Activated CD8-positive, alpha-beta memory T cell treated with anti-CD3 and anti-CD28 coated beads, Interleukin-2, amount 10 ng/mL, durations not matched to agents 7 days and 5 days (primary cell): ENCODE data around the gene RAB8B. TPM values are rescaled to one million over a fixed set of nuclear protein-coding genes. Genes with fewer than 3 reads are reported as not detected.
A peak's percentile ranks its signal among the peaks of the same experiment; 100 is the strongest.

ENCODE experiments used
- ATAC-seq: fragments of 150-1000 bp; cut with Tn5 transposase; one replicate; pipeline ENCODE4 v1.10.0; 2021; ENCODE audit warnings: moderate library complexity
- CTCF ChIA-PET: fragments of 350-600 bp; sonication (Branson Sonifier 250); formaldehyde crosslinking; loops from one replicate; lab custom pipeline; 2021; ENCODE audit warnings: antibody characterized with exemption; lab: Charles Lee
- DNase-seq: peaks from one replicate; pipeline ENCODE4 v3.0.0-alpha.2; 2020
- H3K27ac Mint-ChIP-seq: one replicate; pipeline ENCODE4 v1.8.0; 2021; ENCODE audit warnings: mild to moderate bottlenecking, mixed read lengths
- H3K27me3 Mint-ChIP-seq: one replicate; pipeline ENCODE4 v1.8.0; 2021; ENCODE audit warnings: mixed read lengths
- H3K36me3 Mint-ChIP-seq: one replicate; pipeline ENCODE4 v1.8.0; 2021; ENCODE audit warnings: mild to moderate bottlenecking, mixed read lengths
- H3K4me1 Mint-ChIP-seq: one replicate; pipeline ENCODE4 v1.8.0; 2021; ENCODE audit warnings: mixed read lengths
- H3K4me3 Mint-ChIP-seq: one replicate; pipeline ENCODE4 v1.8.0; 2021; ENCODE audit warnings: mild to moderate bottlenecking, moderate library complexity, mixed read lengths
- H3K9me3 Mint-ChIP-seq: one replicate; pipeline ENCODE4 v1.8.0; 2022; ENCODE audit warnings: low read depth, mixed read lengths
- total RNA-seq, 2 experiments: library from RNA; stranded (reverse); gene quantifications; one replicate each; pipeline ENCODE4 v1.2.3, GENCODE V29; 2021

Gene RAB8B
- total RNA-seq, 2 experiments from 2014 or later = 94.8 to 128 TPM

- CTCF ChIA-PET = interaction anchor here (0.5 kb wide), 1 partner anchor 10 kb away, joined by 3 read pairs; no protein-coding TSS in a partner anchor
- Mint-ChIP-seq H3K36me3 (peaks cover 52% of the 10 kb centered on the region), H3K9me3 (no peaks in the 10 kb centered on the region)
Observed at GRCh38 chr15:63254991-63255390, 65.6 kb downstream of the RAB8B start.

GRCh38 chr15:63255489-63255990 lies 66.1 kb downstream of the RAB8B start:
- no peak overlapping the region for H3K27ac Mint-ChIP-seq
- no peak for ATAC-seq
- CTCF ChIA-PET = no interaction called here

More at GRCh38 chr15:63254991-63255390, 65.6 kb downstream of the RAB8B start:
- Mint-ChIP-seq H3K27ac (no peak overlapping the region), H3K4me3 (no peak overlapping the region), H3K27me3 (no peaks in the 10 kb centered on the region), H3K4me1 (peaks cover 6% of the 10 kb centered on the region)
- ATAC-seq (no peak), DNase-seq (no peak)

GRCh38 chr15:63256433-63257274 lies 67.2 kb downstream of the RAB8B start:
- no peak overlapping the region for H3K27ac Mint-ChIP-seq
- CTCF ChIA-PET = interaction anchor here (0.6 kb wide), 1 partner anchor 1429 kb away, joined by 3 read pairs; no protein-coding TSS in a partner anchor
- no peak overlapping the region for H3K4me3 Mint-ChIP-seq
- no peaks in the 10 kb centered on the region for H3K27me3 Mint-ChIP-seq
- H3K4me1 Mint-ChIP-seq = peaks cover 4% of the 10 kb centered on the region
- ATAC-seq (no peak), DNase-seq (no peak)
- H3K9me3 Mint-ChIP-seq = no peaks in the 10 kb centered on the region
- peaks cover 49% of the 10 kb centered on the region for H3K36me3 Mint-ChIP-seq

More at GRCh38 chr15:63255489-63255990, 66.1 kb downstream of the RAB8B start:
- no peaks in the 10 kb centered on the region for H3K9me3 Mint-ChIP-seq
- peaks cover 50% of the 10 kb centered on the region for H3K36me3 Mint-ChIP-seq
- no peak overlapping the region for H3K4me3 Mint-ChIP-seq
- DNase-seq = no peak
- no peaks in the 10 kb centered on the region for H3K27me3 Mint-ChIP-seq
- peaks cover 5% of the 10 kb centered on the region for H3K4me1 Mint-ChIP-seq

DNA sequence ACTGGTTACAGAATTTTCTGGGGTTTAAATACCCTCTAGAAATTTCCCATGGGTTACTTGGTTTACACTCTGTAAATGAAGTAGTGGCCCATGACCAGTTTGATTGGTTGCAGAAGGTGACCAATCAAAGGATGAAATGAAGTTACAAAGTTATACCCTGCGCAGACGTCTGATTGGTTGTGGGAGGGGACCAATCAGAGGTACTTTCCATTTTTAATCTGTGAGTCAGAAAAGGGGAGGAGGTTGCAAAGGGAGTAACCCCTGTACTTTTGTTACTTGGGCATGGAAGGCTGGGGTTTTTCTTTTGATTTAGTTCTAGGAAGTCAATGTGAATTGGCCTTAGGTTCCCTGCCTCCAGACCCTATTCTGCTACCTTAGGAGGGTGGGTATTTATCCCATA lies 69.3 kb downstream of the RAB8B start:
- H3K27ac Mint-ChIP-seq = no peak overlapping the region
- CTCF ChIA-PET = no interaction called here
- peaks cover 50% of the 10 kb centered on the region for H3K36me3 Mint-ChIP-seq
- no peaks in the 10 kb centered on the region for H3K9me3 Mint-ChIP-seq
- no peaks in the 10 kb centered on the region for H3K27me3 Mint-ChIP-seq
- H3K4me3 Mint-ChIP-seq = no peak overlapping the region
- ATAC-seq = no peak
- no peak for DNase-seq
- peaks cover 4% of the 10 kb centered on the region for H3K4me1 Mint-ChIP-seq

GRCh38 chr15:63260791-63261190 lies 71.4 kb downstream of the RAB8B start:
- DNase-seq (no peak), ATAC-seq (no peak)
- CTCF ChIA-PET = interaction anchor here (1.2 kb wide), 1 partner anchor 95 kb away, joined by 3 read pairs; no protein-coding TSS in a partner anchor
- peaks cover 48% of the 10 kb centered on the region for H3K36me3 Mint-ChIP-seq
- H3K27me3 Mint-ChIP-seq = no peaks in the 10 kb centered on the region
- H3K4me1 Mint-ChIP-seq = peaks cover 2% of the 10 kb centered on the region
- H3K27ac Mint-ChIP-seq = no peak overlapping the region
- no peak overlapping the region for H3K4me3 Mint-ChIP-seq
- H3K9me3 Mint-ChIP-seq = no peaks in the 10 kb centered on the region

DNA sequence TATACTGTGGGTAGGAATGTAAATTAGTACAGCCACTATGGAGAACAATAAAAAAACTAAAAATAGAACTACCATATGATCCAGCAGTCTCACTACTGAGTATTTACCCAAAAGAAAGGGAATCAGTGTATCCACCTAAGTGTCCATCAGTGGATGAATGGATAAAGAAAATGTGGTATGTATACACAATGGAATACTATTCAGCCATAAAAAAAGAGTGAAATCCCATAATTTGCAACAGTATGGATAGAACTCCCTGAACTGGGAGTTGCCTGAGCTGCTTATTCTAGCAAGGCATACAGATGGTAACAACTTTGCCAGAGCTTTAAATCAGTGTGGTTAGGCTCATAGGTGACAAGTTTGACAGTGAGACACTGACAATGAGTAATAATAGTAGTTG lies 71.9 kb downstream of the RAB8B start:
- H3K4me3 Mint-ChIP-seq = no peak overlapping the region
- DNase-seq (no peak), ATAC-seq (no peak)
- peaks cover 2% of the 10 kb centered on the region for H3K4me1 Mint-ChIP-seq
- no peaks in the 10 kb centered on the region for H3K27me3 Mint-ChIP-seq
- peaks cover 47% of the 10 kb centered on the region for H3K36me3 Mint-ChIP-seq
- H3K27ac Mint-ChIP-seq = no peak overlapping the region
- no peaks in the 10 kb centered on the region for H3K9me3 Mint-ChIP-seq
- CTCF ChIA-PET = interaction anchor here (1.2 kb wide), 2 partner anchors 95 kb away, joined by 3 to 4 read pairs; no protein-coding TSS in a partner anchor

- CTCF ChIA-PET = no interaction called here
- H3K36me3 Mint-ChIP-seq = peaks cover 41% of the 10 kb centered on the region
Observed at GRCh38 chr15:63263519-63263918, 74.1 kb downstream of the RAB8B start.

DNA sequence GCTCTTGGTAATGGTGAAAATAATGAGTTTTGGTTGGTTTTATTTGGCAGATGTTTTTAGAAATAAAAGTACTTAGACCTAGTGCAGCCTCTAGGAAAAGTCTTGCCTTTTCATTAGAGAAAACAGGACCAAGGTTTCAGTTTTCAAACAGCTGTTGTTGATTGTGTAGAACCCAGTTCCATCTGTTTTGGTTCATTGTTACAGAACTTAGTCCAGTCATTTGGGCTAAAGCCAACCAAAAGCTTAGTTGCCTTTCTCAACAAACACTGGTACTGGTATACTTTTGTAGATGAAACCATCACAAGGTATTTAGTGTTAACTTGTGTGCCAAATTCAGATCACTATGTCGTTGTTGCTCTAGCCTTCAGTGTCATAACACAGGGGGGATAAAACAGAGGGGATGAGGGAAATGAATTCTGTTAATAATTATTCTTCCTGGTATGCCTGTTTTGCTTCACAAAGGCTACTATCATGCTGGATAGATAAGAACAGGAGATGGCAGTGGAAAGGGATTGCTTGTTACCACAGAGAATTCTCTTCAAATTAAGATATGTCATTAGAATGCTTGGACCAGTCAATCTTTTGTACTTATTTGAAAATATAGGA lies 75.4 kb downstream of the RAB8B start:
- Mint-ChIP-seq H3K36me3 (peaks cover 38% of the 10 kb centered on the region), H3K27ac (no peak overlapping the region), H3K9me3 (no peaks in the 10 kb centered on the region), H3K4me3 (no peak overlapping the region), H3K27me3 (no peaks in the 10 kb centered on the region), H3K4me1 (peaks cover 4% of the 10 kb centered on the region)
- DNase-seq = no peak
- CTCF ChIA-PET = interaction anchor here (0.6 to 1.7 kb wide), 4 partner anchors 77 to 202 kb away, joined by 3 to 4 read pairs (median 3); no protein-coding TSS in a partner anchor
- no peak for ATAC-seq

More at GRCh38 chr15:63263519-63263918, 74.1 kb downstream of the RAB8B start:
- no peaks in the 10 kb centered on the region for H3K9me3 Mint-ChIP-seq
- no peak overlapping the region for H3K4me3 Mint-ChIP-seq
- H3K27me3 Mint-ChIP-seq = no peaks in the 10 kb centered on the region
- ATAC-seq (no peak), DNase-seq (no peak)
- H3K27ac Mint-ChIP-seq = no peak overlapping the region
- no peaks in the 10 kb centered on the region for H3K4me1 Mint-ChIP-seq

- no peak overlapping the region for H3K4me3 Mint-ChIP-seq
- DNase-seq (no peak), ATAC-seq (no peak)
- CTCF ChIA-PET = interaction anchor here (0.5 to 1.3 kb wide), 4 partner anchors 89 to 294 kb away, joined by 3 to 4 read pairs (median 3); no protein-coding TSS in a partner anchor
- H3K27me3 Mint-ChIP-seq = no peaks in the 10 kb centered on the region
- peak overlapping the region; percentile 70 for H3K27ac Mint-ChIP-seq
- H3K9me3 Mint-ChIP-seq = no peaks in the 10 kb centered on the region
- peaks cover 37% of the 10 kb centered on the region for H3K4me1 Mint-ChIP-seq
- peaks cover 17% of the 10 kb centered on the region for H3K36me3 Mint-ChIP-seq
Observed at GRCh38 chr15:63274427-63274826, 85.0 kb downstream of the RAB8B start.

DNA sequence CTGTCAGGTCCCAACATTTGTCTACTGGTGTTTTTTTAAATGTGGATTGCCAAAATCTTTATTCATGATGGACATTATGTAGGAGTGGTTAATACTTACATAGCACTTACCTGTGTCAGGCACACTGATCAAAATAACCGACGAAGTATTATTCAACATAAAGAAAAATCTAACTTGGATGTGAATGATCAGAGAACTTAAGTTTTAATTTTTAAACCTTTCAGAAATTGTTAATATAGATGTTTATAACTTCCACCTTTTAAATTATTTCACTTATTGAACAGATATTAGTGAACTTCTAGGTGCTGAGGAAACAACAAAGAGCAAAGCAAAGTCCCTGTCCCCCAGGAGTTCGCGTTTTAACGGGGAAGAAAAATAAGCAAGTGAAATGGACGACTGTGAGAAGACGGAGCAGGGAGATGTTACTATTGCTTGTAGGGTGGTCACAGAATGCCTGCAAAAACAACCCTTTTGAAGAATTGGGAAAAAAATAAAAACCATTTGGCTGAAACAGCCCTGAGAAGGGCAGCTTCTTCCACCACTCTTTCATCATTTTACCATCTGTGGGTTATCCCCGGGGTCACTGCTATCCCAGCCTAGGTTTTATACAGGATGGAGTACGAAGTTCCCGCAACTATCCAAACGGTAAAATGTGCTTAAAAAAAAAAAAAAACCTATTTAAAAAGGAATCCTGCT lies 87.1 kb downstream of the RAB8B start:
- H3K4me1 Mint-ChIP-seq = peaks cover 37% of the 10 kb centered on the region
- DNase-seq = no peak
- peak overlapping the region; percentile 72 for H3K27ac Mint-ChIP-seq
- ATAC-seq = no peak
- peak overlapping the region; percentile 76 for H3K4me3 Mint-ChIP-seq
- H3K36me3 Mint-ChIP-seq = peaks cover 14% of the 10 kb centered on the region
- CTCF ChIA-PET = interaction anchor here (0.6 to 0.9 kb wide), 3 partner anchors 12 to 126 kb away, joined by 3 to 4 read pairs (median 4); partner anchors contain the start of gene RPS27L
- H3K27me3 Mint-ChIP-seq = no peaks in the 10 kb centered on the region
- no peaks in the 10 kb centered on the region for H3K9me3 Mint-ChIP-seq

- Mint-ChIP-seq H3K4me1 (peaks cover 37% of the 10 kb centered on the region), H3K27ac (peak within 1 kb of the TSS; percentile 72), H3K27me3 (no peaks in the 10 kb centered on the region), H3K4me3 (peak within 1 kb of the TSS; percentile 76), H3K36me3 (peaks cover 13% of the 10 kb centered on the region), H3K9me3 (no peaks in the 10 kb centered on the region)
- CTCF ChIA-PET = interaction anchor here (0.6 to 0.9 kb wide), 4 partner anchors 11 to 125 kb away, joined by 3 to 4 read pairs (median 4); partner anchors contain the start of gene RPS27L
- DNase-seq (peak; percentile 81), ATAC-seq (peak; percentile 95)
Observed at GRCh38 chr15:63277038-63277892, 87.9 kb downstream of the RAB8B start, which contains the start of gene APH1B. APH1B (plus strand) TSS chr15:63277605; CDS start chr15:63277624, 19 bp downstream.
